GM18907 (cell line): ENCODE results near the gene TMOD3.
A peak's percentile ranks its signal among the peaks of the same experiment; 100 is the strongest.

Experiments
- ATAC-seq: cut with Tn5 transposase; IDR thresholded peaks from one replicate; pipeline ENCODE4 v1.9.1; 2021; ENCODE audit warnings: mild to moderate bottlenecking, moderate library complexity; ENCODE audit not compliant: unreplicated experiment

TMOD3 gene

DNA sequence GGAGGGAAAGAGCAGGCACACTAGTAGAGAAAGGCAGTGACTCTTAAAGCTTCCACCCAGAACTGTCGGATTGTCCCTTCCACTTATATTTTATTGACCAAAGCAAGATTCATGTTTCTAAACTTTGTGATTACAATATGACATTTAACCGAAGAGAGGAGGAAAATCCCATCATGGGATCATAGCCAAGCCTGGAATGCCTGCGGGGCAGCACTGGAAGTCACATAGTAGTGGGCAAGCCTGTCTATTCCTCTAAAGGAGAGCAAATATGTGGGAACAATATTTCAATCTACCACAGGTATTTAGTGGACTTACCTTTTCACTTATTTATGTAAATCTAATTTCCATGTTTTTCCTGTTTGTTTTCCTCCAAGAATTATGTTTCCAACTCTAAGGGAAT, 3.8 kb upstream of the TMOD3 start:
- no peak for ATAC-seq

DNA sequence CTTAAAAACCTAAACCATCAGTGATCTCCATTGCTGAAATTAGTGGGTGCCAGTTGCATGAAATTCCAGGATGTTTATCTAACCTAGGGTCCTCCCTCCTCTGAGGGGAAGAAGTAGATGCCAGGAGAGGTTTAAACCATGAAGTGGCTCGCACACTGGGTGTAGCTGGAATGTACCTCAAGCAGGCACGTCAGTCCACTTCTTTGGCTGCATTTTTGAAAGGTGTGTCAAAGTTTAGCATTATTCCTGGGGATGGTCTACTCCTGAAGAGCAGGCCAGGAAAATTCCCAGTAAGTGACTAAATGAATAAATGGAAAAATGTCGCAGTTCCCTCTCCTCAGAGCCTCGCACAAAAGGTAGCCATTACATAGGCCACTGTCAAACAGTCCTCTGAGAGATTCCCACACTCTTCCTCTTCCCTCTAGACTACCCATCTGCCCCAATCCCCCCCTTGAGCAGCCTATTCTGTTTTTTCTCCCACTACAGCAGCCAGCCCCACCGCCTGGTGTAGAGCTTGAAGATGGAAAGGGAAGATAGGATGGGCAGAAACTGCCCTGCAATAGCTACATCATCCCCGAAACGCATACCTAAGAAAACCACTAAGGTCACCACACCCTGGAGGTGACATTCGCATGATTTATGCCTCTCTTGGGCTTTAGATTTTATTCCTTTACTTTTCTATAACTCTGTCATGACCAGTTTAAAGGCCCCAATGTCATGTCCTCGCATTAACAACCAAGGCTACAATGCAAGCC, 655 bp upstream of the TMOD3 start:
- ATAC-seq: no peak

DNA sequence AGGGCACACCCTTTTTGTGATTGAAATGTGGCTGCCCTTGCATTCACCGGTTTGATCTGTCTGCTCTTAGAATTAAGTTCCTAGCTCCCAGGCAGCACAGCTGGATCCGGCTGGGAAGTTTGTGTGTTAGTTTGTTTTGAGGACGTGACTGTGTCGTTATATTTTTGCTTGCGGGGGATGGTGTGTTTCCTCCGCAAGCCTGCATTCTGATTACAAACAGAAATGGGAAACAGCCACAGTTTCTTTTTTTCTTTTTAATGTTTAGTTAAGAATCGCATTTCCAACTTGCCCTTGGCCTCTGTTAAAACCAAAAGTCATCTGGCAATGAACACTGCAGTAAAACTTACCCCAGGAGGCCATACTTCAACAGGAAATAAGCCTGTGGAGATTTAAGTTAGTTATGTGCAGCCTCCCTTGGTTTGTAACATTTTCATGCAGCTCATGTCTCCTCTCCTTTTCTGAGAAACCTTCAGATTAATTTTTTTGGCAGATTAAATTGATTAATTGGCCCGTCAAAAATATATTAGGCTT, 888 bp downstream of the TMOD3 start:
- peak; percentile 8 for ATAC-seq

DNA sequence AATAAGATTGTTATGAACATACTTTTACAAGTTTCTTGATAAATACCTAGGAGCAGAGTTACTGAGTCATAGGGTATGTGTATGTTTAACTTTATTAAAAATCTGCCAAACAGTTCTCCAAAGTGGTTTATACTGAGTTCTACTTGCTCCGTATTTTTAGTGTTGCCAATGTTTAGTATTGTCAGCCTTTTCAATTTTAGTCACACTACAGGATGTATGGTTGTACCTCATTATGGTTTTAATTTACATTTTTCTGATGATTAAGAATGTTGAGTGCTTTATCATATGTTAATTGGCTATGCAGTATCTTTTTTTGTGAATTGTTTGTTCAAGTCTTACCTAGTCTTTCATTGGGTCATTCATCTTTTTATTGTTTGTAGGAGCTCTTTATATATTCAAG, 4.3 kb downstream of the TMOD3 start:
- ATAC-seq: no peak

DNA sequence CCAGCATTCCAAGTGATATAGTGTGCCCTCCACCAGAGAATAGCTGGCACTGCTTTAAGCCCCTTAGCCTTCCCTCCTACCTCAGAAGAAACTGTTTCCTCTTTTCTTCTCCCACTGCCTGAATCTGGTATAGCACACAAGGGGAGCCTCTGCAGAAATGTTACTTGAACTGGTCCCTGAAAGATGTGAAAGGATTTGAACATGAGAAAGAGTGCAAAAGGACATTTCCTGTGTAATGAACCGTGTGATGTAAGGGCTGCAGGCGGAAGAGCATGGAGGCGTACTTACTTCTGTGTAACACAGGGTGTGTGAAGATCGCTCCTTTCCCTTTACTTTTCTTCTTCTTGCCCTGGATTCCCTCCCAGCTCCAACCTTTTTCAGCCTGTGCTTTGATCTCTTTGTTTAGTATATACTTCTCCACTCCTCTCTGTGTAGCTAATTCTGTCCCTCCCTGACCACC, 8.4 kb downstream of the TMOD3 start:
- no peak for ATAC-seq

DNA sequence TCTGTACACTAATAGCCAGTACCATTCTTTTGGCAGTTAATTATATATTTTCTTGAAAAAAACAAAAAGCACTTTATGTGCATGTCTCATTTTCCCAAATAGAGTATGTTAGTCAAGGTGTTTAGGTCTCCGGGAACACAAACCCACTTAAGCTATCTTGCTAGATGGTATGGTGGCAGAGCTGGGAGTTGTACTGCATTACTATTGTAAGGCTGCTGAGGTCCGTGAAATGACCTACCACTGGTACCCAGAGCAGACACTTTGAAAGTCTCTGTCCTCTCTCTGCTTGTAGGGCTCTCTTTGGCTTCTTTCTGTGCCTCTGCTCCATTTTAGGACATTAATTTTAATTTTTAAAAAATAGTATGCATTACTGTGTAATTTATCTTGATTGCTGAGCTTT, 8.8 kb downstream of the TMOD3 start:
- no peak for ATAC-seq

DNA sequence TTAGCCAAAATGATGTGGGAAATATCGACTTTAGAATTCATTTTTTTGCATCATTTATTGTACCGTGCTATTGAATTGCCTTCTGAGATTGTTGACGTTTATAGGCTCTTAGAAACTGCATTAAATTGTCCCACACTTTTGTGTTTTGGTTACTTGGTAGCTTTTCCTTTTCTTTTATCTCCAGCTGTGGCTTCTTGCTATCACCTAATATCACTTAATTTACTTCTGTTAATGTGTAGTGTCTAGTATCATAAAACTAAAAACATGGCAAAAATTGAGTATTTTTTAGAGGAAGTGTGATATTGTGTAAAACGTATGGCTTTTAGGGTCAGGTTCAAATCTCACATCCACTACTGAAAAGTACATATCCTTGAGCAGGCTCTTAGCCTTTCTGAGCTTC, 11.2 kb downstream of the TMOD3 start:
- no peak for ATAC-seq

DNA sequence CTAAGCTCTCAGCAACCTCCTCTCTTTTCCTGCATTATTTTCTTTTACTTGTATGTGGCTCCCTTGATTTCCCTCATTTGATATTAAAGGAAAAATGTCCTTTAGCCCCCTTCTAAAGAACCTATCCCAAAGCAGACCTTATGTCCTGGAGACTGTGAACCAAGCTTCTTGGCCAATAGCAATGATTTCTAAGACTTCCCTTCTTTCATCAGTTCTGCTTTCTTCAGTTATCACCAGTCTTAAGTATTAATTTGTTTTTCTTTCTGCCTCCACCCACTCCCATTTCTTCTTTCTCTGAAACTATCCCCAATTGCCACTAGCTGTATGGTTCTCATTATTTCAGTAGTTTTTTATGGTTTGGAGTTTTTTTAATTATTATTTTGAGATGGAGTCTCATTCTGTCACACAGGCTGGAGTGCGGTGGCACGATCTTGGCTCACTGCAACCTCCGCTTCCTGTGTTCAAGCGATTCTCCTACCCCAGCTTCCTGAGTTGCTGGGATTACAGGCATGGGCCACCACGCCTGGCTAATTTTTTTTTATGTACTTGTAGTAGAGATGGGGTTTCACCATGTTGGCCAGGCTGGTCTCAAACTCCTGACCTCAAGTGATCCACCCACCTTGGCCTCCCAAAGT, 12.1 kb downstream of the TMOD3 start:
- ATAC-seq: no peak

DNA sequence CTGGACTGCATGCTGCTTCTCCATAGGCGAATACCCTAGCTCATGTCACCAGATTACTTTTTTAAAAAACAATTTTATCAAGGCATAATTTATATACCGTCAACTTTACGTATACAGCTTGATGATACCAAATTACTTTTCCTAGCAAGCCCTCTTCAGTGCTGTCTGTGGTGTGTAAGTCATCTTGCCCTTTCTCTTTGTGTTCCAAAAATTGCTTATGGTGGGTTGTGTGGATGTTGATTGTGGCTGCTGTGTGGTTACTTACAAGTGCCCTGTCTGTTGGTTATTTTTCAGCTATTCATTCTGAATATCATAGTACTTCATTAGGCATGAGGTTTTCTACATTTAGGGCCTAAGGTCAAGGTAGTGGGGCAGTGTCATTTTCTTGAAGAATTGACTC, 12.8 kb downstream of the TMOD3 start:
- no peak for ATAC-seq

DNA sequence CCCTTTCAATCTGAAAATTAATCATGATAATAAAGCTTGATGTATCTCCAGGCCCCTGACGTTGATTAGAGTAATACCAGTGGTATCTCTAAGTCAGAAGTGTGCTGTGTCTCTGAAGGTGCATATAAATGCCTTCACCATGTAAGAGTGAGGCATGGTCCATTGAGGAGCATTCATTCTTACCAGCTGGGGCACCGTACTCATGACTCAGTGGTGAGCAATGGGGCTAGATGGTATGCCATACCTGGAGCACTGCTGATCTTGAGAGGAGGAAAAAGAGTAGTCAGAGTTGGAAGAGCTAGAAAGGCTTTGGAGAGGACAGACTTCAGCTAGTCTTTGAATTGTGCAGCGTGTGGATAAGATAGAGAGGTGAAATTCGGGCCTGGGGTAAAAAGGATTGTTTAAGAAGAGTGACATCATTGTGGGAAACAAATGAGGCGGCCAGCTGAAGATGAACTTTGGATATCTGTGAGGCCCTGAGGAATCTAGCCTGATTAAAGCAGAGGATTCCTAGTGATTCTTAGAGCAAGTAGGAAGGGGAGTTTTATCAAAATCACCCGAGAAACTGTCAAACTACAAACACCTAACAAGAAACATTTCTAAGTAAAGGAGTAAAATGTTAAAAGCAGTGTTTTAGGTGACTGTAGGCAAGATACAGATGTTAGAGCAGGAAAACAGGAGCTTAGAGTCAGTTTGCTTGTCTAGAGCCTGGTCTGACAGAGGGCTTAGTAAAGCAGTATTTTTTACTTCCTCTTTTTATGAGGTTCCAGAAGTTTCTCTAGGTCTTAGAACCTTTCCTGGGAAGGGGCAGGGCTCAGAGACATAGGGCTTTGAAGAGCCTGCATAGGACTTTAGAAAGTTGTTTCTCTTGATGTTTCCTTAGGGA, 13.6 kb downstream of the TMOD3 start:
- peak; percentile 38 for ATAC-seq

DNA sequence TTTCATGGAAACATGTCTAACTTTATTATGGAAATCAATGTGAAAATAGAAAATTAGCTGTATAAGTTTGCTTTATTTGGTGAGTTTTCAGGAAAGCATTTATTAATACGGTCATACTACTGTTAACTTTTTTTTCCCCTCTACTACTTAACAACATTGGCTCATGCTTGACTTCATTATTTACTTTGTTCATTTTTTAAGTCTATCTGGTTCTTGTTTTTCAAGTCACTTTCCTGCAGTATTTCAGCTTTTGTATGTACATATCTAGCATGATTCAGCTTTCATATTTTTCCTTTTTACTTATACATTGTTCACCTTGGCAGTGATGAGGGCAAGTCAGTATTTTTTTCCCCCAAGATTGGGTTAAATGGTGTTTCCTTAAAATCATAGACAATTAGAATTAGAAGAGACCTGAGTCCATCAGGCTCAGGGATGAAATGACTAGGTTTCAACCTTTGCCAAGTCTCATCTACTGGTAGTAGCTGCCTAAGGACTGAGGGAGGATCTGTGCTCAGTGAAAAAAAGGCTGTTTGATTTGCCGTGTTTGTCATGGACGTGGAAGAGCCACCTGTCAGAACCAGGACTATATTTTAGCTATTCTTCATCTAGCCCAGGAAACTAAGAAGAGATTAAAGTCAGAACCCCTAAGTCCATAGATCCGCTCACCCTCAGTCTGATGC, 15.4 kb downstream of the TMOD3 start:
- no peak for ATAC-seq

DNA sequence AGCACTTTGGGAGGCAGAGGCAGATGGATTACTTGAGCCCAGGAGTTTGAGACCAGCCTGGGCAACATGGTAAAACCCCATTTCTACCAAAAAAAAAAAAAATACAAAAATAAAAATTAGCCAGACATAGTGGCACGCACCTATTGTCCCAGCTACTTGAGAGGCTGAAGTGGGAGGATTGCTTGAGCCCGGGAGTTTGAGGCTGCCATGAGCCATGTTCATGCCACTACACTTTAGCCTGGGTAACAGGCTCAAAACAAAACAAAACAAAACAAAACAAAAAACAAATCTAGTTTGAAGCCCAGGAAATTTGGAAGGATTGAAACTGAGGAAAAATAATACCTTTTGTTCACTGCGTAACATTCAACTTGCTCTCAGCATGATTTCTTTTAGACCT, 16.6 kb downstream of the TMOD3 start:
- no peak for ATAC-seq

DNA sequence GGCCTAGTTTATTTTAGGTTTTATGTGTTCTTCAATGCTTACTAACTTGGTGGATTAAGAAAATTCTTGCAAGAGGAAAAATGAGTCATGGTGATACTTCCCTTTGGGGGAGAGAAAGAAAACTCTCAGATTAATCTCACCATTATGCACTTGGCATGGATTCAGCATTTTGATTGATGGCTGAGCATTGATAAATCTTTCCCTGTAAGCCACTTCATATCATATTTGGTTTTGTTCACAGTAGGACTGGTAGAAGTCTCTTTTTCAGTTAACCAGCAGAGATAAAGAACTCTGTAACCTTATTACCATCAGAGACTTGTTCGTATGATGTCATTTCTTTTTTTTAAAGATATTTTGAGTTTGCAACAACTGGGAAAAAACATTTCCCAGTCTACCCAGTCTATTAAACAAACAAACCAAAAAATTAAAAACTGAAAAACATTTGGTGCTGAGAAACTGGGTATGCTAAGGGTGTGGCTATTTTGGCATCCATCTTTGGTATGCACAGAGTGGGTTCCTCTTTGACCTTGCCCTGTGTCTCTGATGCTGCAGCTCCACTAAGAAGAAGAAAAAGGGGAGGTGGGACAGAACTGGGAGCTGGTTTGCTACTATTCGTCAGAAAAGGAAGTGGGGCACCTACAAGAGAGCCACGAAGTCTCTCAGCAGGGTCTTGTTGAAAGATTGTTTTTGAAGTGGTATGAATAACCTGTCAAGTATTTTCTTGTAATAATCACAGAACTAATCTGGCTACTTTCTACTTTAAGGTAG, 17.2 kb downstream of the TMOD3 start:
- no peak for ATAC-seq

DNA sequence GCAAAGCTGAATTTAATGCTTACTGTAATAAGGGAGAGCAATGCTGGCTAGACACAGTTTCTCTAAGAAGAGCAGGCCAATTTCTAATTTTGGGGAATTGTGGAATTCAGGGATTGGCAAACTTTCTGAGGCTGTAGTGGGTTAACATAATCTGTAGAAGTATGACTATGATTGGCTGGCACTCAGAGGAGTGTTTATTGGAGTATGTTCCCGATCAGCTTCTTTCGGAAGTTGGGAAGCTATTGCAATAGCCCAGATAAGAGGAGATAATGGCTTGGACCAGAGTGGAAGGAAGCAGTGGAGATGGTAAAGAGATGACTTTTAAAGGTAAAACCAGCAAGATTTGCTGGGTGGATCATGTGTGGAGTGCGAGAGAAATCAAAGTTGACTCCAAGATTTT, 19.4 kb downstream of the TMOD3 start:
- ATAC-seq: no peak

DNA sequence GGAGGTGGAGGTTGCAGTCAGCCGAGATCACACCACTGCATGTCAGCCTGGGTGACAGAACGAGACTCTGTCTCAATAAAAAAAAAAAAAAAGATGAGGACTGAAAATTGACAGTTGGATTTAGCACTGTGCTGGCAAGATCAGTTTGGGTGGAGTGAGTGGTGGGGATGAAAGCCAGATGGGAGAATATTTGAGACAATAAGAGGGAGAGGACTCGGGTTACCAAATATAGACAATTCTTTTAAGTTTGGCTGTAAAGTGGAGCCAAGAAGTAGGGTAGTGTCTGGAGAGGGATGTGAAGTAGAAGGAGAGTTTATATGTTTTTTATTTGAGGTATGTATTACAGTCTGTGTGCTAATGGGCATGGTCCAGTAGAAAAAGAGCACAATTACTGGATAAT, 20.4 kb downstream of the TMOD3 start:
- ATAC-seq: no peak

DNA sequence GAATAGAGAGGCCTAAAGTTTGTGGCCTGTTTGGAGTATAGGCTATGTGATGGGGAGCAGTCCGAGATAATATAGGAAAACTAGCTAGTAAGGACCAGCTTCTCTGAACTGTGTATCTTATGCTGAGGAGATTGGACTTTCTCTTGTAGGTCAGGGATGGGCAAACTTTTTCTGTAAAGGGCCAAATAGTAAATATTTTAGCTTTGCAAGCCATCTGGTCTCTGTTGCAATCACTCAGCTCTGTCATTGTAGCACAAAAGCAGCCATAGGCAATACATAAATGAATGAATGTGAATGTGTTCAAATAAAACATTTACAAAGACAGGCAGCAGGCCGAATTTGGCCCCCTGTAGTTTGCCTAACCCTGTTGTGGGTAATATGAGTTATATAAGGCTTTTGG, 24.5 kb downstream of the TMOD3 start:
- no peak for ATAC-seq

DNA sequence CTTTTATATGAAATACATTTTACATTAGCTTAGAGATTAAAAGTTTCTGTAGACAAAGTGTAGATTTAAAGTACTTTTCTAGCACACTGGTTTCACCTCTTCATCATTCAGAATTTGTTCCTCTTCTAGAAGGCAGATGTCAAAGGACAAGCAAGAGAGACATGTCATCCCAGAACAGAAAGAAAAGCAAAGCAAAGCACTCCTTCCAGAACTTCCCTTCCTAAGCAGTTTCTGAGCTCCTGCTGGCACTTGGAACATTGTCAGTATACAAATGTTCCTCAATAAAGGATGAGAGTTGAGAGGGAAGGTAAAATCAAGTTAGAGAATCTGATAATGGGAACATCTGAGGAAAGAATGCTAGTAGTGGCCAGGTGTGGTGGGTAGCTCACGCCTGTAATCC, 26.2 kb downstream of the TMOD3 start:
- no peak for ATAC-seq

DNA sequence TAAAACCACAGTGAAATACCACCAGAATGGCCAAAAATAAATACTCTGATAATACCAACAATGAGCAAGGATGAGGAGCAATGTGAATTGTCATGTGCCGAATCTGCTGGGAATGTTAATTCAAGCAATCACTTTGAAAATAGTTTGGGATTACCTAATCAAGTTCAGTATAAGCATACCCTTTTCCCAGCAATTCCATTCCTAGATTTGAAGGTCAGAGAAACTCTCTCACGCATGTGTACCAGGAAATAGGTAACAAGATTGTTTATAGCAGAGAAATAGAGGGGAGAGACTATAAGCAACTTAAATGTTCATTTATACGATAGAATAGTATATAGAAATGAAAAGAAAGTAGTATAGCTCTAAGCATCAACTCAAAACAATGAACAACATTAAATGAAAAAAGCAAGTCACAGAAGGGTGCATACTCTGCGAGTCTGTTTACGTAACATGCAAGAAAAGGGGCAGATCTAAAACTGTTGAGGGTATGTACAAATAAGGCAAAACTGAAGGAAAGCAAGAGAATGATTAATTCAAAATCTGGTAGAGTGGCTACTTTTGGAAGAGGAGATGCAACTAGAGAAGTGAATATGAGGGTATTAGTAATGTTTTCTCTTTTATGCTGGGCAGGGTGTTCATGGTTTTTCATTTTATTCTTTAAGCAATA, 27.4 kb downstream of the TMOD3 start:
- no peak for ATAC-seq

DNA sequence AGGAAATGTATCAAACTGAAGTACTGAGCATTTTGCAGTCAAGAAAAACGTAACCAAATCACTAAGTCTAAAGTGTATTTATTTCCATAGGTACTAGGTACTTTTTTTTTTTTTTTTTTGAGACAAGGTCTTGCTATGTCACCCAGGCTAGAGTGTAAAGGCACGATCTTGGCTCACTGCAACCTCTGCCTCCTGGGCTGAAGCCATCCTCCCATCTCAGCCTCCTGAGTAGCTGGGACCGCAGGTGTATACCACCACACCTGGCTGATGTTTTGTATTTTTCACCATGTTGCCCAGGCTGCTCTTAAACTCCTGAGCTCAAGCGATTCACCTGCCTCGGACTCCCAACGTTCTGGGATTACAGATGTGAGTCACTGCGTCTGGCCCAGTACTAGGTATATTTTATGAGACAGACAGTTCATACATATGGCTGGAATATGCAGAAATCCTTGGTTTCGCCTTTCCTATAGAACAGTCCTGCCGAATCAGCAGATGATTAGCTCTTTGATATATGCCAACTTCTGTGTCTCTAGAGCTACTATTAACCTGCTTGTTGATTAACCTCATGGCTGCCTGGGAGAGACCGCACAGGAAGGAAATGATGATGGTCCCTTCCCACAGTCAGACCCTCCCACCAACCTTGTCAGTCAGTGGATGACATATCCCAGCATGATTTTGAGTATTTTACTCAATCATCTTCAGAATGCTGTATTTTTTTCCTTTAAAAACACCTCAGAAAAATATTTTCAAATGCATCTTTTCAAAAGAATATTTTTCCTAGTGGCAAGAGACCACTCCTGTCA, 32.3 kb downstream of the TMOD3 start:
- ATAC-seq: peak; percentile 74
